ENCODE measurements around the gene SLC23A3.

SLC23A3 gene, protein sequence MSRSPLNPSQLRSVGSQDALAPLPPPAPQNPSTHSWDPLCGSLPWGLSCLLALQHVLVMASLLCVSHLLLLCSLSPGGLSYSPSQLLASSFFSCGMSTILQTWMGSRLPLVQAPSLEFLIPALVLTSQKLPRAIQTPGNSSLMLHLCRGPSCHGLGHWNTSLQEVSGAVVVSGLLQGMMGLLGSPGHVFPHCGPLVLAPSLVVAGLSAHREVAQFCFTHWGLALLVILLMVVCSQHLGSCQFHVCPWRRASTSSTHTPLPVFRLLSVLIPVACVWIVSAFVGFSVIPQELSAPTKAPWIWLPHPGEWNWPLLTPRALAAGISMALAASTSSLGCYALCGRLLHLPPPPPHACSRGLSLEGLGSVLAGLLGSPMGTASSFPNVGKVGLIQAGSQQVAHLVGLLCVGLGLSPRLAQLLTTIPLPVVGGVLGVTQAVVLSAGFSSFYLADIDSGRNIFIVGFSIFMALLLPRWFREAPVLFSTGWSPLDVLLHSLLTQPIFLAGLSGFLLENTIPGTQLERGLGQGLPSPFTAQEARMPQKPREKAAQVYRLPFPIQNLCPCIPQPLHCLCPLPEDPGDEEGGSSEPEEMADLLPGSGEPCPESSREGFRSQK

GRCh38 chr2:219169930-219170654, at the start of gene SLC23A3:
Gene SLC23A3, minus strand, starts transcription at chr2:219170029. Its CDS starts 45 bp downstream, at chr2:219169984.
- DNase-seq, result no peak

DNA sequence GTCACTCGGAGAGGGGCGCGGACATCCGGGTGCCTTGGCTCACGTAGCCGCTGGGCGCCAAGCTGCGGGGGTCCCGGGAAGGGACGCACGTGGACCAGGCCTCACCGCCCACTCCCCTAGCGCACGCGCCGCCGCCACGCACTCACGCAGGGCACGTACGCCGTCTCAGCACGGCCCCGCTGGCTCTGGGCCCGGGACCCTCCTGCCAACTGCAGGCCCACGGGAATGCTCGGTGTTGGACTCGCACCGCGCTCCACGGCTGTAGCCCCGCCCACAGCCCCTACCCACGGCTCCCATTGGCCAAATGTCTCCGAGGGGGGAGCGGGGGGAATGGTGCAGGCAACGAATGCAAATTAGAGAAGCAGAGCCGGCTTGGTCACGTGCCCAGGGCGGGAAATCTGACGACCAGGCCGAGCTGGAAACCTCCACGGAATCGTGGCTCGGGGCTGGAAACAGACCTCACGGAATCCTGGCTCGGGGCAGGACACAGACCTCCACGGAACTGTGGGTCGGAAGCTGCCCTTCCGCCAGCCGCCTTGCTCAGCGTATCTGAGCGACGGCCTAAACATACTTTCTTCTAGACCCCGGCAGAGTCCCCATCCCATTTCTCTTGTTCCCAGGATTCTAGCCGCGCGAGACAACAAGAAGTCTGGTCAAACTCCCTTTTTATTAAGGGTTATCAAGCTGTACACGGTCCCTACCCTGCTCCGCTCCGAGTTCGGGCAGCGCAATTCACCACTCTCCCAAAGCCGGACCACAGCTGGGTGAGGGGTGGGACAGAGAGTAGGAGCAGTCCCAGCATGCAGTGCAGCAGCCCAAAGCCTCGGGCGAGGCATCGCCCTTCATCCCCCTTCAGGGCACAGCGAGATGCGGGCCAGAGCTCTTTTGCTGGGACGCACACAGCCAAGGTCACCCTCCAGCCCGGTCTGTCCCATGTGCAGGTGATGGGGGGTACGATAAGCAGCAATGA, 49.2 kb upstream of the SLC23A3 start, which contains the start of gene ABCB6:
TSS of gene ABCB6 (minus strand) at position 227 of the 970 bp plus-strand sequence. CDS start 285 bp downstream, outside the sequence.
- DNase-seq, result peak; percentile 94

DNA sequence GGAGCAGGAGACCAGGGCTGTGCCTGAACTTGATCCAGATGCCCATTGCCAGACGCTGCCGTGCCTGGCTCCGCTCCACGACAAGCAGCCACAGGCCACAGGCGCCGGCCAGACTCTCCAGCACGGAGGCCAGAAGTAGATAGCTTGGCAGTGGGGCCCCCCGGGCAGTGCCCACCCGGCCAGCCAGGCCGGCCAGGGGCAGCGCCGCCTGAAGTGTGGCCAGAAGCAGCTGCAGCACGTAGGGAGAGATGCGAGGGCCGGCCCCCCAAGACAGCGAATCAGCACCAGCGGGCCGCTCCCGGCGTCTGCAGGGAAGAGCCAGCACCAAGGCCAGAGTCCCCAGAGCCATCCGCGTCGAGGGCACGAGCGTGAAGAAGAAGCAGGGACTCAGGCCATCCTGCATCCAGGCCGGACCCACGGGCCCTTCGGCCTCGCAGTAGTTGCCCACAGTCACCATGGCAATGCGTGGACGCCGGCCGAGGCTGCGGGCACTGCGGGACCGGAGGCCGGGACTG, 48.4 kb upstream of the SLC23A3 start:
- peak; percentile 35 for DNase-seq

DNA sequence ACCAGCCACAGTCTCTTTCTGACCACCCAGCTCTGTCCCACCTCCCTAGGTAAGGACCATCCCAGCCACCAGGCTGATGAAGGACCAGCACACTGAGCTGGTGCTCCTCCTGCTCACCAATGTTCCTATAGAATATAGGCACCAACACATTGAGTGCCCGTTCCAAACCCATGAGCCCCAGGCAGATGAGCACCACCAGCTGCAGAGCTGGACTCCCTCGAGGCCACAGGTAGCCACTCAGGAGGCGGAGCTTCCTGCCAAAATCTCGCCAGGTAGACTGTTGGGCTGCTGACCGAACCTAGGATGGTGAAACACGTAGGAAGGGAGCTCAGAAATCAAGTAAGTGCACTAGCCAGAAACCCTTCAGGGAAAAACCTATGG, 46.7 kb upstream of the SLC23A3 start:
- no peak for DNase-seq

DNA sequence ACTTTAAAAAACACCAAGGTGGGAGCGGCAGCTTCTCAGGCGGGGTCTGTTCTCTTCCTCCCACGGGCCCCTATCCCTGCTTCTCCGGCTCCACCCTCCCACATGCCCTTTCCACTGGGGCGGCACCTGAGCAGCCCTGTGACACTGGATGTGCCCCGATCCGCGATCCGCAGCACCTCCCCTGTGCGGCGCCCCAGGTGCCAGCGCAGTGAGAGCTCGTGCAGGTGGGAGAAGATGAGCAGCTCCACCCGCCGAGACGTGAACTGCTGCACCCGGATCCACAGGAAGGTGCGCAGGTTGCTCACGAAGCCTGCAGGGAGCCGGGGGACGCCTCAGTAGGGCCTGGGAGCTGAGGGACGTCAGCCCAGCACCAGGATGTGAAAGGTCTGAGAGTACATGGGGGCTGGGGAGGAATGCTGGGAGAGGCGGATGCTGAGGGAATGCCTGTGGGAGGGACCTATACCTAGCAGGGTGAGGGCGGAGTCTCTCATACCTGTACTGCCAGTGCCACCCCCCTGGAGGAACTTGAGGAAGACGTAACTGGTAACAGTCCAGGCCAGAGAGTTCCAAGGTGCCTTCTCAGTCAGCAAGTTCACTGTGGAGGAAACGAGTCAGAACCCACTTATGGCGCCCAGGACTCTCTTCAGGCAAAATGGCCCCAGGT, 46.2 kb upstream of the SLC23A3 start:
- DNase-seq, result no peak

- DNase-seq, result no peak
Observed at GRCh38 chr2:219214786-219215185, 45.0 kb upstream of the SLC23A3 start.

DNA sequence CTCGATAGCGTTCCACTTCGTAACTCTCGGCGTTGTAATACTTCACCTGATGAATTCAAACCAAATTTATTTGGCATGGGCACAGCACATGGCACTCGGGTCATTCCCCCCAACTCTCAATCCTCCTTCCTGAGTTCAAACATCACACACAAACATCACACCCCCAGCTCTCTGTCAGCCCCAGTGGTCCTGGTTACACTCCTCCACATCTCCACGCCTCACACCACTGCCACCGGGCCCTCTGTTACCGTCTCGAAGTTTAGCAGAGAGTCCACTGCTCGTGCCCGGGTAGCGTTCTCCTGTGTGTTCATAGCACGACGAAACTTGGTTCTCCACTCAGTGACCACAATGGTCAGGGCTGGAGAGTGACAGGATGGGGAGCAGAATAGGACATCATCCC, 44.3 kb upstream of the SLC23A3 start:
- DNase-seq, result no peak

DNA sequence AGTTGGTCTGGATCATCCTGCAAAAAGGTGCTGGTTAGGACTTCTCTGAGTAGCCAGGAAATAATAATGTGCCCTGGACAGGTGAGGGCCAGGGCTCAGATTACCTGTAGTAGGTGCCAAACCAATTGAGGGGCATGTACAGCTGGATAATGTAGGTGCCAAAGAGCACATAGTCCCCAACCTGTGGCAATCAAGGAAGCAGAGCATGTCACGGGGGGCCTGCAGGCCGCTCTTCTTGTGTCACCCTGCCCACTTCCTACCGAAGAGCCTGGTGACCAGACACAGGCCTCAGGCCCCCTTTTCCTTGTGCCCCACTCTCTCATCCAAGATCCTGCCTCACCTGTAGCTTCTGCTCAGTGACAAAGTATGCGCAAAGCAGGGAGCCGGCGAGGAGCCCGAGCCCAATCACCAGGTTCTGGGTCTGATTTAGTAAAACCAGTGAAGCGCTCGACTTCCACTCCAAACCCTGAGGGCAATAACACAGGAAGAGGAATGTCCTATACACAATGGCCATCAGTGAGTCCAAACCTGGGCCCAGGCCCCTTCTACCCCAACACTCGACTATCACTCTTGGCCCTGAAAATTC, 43.8 kb upstream of the SLC23A3 start:
- no peak for DNase-seq

DNA sequence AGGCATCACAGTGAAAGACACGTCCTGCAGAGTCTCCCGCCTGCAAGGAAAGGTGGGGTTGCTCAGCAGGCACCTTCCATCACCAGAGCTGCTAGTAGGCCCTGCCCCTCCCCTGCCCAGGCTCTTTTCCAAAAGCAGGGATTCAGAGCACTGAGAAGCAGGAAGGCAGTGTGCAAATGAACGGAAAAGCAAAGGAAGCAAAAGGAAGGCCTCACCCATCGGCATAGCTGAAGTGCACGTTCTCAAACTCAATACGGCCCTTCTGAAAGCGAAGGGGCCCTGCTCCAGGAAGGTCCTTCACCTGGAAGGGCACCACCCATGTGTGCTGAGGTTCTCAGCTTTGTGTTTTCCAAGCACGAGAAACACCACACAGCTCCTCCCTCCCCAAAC, 43.2 kb upstream of the SLC23A3 start:
- no peak for DNase-seq

DNA sequence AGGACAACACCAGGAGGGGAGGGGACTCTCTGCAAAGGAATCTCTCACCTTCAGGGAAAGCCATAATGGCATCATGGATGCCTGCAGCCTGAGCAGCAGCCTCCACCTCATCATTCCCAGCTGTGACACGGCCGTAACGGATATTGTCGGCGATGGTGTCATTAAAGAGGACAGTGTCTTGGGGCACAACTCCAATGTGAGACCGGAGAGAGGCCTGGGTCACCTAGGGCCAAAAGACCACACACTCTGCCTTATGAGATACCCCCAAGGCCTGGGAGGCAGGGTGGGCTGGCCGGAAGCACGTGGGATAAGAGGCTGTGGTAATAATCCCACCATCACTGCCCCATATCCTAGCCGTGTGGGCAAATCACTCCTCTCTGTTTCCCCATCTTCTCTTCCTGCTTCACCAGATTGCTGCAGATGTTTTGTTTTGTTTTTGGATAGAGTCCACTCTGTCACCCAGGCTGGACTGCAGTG, 41.1 kb upstream of the SLC23A3 start:
- DNase-seq, result no peak

DNA sequence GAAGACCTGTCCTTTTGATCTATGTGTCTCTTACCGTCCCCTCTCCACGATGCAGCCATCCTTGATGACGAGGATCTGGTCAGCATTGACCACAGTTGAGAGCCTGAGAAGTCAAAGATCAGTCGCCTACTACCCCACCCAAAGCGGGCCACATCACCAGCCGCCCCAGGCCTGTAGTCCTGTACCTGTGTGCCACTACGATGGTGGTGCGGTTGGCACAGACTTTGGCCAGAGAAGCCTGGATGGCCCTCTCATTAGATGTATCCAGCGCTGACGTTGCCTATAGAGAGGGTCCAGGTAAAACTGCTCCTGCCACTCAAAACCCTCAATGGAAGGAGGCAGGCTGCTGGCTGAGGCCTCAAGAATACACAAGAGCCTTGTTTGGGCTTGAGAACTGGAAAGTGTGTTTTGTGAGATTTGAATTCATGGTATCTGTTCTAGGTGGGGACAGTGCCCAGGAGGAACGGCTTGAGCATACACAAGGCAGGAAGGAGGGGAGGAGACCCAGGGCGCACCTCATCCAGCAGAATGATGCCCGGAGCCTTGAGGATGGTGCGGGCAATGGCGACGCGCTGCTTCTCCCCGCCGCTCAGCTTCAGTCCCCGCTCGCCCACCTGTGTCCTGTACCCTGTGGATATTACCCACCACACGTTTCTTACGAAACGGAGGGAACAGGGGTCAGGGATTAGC, 40.5 kb upstream of the SLC23A3 start:
- DNase-seq, result no peak

DNA sequence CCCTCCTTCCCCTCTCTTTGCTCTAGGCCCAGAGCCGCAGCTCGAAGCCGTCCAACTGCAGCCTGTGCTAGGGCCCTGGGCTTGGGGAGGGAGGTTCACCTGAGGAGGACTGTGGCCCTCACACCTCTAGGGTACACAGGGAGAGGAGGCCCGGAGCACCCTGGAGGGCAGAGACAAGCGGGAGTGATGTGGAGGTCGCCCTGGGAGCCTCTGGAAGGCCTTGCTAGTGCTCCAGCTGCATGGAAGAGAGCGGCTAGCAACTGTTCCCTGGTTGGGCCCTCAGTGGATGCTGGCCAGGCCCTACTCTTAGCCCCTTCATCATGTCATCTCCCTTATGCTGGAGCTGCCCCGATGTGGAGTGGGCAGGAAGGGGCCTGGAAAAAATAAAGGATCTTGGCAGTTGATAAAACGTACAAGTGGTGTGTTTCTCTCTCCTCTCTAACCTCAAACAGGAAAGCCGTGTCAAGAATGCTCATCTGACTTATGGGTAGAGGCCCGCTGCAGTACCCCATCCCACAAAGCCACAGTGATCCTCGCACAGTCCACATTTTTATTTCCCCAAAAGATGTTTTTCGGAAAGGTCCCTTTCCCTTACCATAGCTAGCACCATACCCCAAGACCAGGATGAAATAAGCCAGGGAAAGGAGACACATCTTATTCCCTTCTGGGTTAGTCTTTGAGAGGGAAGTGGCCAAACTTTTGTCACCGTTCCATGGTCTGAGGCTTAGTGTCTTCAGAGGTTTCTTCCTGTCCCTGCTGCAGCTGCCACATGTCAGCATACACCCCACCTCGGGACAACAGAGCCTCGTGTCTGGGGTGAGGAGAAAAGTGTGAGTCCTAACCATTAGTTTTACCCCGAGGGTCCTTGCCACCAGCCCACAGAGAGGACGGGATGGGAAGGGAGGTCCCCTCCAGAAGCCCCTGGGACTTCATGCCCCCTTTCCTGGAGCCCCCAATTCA, 39.7 kb upstream of the SLC23A3 start:
- DNase-seq, result no peak

DNA sequence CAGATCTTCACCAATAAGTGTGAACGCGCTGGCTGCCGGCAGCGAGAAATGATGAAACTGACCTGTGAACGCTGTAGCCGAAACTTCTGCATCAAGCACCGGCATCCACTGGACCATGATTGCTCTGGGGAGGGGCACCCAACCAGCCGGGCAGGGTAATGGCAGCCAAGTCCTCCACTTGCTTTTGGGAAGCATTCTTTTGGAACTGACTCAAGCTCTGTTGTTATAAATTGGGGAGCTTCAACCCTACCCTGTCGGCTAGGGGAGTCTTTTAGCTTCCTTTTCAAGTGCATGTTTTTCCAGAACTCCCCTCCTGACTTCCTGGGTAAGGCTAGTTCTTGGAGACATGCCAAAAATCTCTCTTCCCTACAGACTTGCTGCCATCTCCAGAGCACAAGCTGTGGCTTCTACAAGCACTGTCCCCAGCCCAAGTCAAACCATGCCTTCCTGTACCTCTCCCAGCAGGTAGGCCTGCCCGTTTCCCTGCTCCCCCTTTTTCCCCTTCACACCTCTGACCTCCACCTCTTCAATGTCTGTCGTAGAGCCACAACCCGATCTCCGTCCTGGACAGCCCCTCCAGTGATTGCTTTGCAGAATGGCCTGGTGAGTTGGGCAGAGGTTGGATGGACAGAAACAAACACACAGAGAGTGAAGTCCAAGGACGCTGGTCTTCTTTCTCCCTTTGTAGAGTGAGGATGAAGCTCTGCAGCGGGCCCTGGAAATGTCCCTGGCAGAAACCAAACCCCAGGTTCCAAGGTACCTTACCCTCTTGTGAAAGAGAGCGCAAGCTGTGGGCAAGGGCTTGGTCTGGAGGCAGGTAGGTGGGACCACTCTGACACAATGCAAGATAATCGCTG, 38.3 kb upstream of the SLC23A3 start:
- no peak for DNase-seq

DNA sequence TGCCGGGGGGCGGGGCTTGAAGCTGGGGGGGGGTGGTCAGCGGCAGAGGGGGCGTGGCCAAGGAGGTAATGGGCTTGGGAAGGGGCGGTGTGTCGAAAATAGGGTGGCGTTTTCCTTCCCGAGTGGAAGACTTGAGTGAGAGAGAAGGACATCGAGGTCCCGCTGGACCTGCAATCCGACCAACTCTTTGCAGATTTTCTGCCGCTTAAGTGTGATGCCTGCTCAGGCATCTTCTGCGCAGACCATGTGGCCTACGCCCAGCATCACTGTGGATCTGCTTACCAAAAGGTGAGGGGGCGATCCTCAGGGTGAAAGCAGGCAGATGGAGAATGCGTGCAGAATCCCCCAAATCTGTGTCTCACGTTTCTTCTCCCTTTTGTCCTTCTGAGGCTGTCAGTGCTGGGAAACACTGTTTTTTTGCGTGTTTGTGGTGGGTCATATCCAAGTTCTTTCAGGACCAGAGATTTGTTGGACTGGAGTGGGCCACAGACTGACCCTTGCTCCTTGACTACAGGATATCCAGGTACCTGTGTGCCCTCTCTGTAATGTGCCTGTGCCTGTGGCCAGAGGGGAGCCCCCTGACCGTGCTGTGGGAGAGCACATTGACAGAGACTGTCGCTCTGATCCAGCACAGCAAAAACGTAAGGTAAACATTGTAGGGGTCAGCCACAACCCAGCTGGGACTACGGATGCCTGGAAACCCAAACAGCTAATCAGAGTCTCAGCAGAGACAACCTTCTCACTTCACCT, 37.5 kb upstream of the SLC23A3 start:
- DNase-seq, result no peak

DNA sequence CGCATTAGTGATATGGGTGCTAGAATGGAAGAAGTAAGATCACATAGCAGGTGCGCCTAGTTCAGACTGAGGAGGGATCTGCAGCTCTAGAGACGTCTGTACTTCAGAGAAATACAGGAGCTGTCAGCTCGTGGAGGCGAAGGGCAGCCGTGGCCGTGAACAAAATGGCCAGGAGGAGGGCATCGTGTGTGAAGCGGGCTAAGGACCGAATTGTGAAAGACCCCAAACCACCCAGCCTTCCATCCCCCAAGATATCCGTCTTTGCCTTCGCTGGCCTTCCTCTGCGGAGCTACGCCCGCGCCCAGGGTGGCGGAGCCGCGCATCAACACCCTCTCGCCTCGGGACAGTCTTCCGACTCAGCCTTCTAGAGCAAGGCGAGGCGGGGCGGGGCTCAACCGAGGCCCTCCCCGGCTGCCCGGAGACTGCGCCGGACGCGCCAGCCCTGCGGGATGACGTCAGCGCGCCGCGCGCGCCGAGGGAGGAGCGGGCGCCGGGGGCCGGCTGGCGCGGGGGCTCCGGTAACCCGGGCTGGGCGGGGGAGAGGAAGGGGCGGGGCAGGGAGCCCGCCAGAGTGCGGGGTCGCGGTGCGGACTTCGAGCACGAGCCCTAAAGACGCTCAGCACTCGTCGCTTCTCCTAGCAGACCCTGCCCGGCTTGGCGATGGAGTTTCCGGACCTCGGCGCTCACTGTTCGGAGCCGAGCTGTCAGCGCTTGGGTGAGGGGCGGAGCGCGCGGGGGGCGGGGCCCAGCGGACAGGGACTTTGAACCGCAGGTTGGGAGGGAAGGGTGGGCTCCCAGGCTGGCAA, 36.7 kb upstream of the SLC23A3 start, which contains the start of gene ZFAND2B:
TSS of gene ZFAND2B (plus strand) at position 455 of the 806 bp plus-strand sequence. CDS start at position 661, 206 bp downstream.
- peak; percentile 91 for DNase-seq

DNA sequence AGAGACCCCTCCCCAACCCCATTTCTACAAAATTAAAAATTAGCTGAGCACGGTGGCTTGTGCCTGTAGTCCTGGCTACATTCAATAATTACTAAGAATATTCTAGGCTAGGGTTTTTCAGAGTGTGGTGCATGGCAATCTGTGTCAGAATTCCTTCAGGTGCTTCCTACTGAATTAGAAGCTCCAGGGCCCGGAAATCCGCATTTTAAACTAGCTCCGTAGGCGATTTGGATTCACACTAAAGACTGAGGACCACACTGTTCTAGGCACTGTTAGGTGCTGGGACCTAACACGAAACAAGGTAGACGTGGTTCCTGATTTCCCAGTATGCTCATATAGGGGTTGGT, 36.1 kb upstream of the SLC23A3 start:
- DNase-seq, result no peak

- no peak for DNase-seq
Observed at GRCh38 chr2:219205165-219205538, 35.3 kb upstream of the SLC23A3 start.

Data from NCI-H1436 (cell line).